ENCODE results near the gene TEX14. TPM values are rescaled to one million over a fixed set of nuclear protein-coding genes. Genes with fewer than 3 reads are reported as not detected.

Gene TEX14
- total RNA-seq, 1 experiment from 2014 or later = 0.31 TPM

DNA sequence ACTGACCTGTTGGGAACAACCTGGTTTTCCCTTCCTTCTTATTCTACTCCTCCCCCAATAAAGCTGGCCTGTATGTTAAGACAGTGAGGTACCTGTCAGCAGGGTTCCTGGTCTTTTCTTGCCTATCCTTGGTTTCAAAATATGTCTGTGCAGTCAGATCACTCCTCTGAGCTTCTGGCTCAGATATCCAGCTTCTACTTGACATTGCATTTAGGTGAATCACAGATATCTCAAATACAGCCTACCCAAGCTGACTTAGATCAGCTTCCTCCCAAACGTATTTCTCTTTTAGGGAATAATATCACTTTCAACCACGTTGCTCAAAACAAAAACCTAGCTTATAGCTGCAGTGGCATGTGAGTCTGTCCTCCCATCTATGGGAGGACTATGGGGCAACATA is 48.7 kb downstream of the TEX14 start:
- no CpG with 5 or more reads among the region's 2 CpGs for WGBS (ENCODE audit: extremely low coverage, insufficient read length, low lambda C conversion rate)
- Histone ChIP-seq H2BK12ac (ENCODE audit: insufficient read length, low read depth, low read length) (no peak overlapping the region), H3T11ph (ENCODE audit: low read length) (no peak overlapping the region), H3K23ac (ENCODE audit: insufficient read length, low read depth, low read length) (no peak overlapping the region), H3K27me3 (ENCODE audit: insufficient read depth, low read length) (no peaks in the 10 kb centered on the region), H2BK20ac (ENCODE audit: low read depth, low read length, poor library complexity, severe bottlenecking) (no peak overlapping the region), H2AFZ (ENCODE audit: low read length) (no peak overlapping the region), H4K91ac (ENCODE audit: insufficient read length, low read depth, low read length) (no peak overlapping the region), H3K9me3 (ENCODE audit: control insufficient read depth, low read depth, low read length) (no peaks in the 10 kb centered on the region), H3K79me1 (ENCODE audit: insufficient read depth, low read depth, low read length, poor library complexity, severe bottlenecking) (no peaks in the 10 kb centered on the region), H3K27ac (ENCODE audit: insufficient read length, low read depth, low read length) (no peak overlapping the region), H4K5ac (ENCODE audit: insufficient read length, low read depth, low read length) (no peak overlapping the region), H4K8ac (replicated peaks; ENCODE audit: insufficient read length, low read depth, low read length) (no peak overlapping the region), H3K79me2 (ENCODE audit: insufficient read depth, low read length) (no peaks in the 10 kb centered on the region), H3K18ac (ENCODE audit: insufficient read length, low read depth, low read length) (no peak overlapping the region), H3K4ac (ENCODE audit: low read depth, low read length) (no peak overlapping the region), H3K14ac (ENCODE audit: insufficient read depth, low read length) (no peak overlapping the region), H3K4me1 (ENCODE audit: insufficient read depth, low read length) (no peaks in the 10 kb centered on the region), H3K56ac (ENCODE audit: insufficient read length, low read depth, low read length) (no peak overlapping the region), H2AK5ac (ENCODE audit: insufficient read length, low read length) (no peak overlapping the region), H2BK15ac (ENCODE audit: low read depth, low read length) (no peak overlapping the region), H4K20me1 (ENCODE audit: control insufficient read depth, insufficient read depth, insufficient read length) (no peaks in the 10 kb centered on the region), H3K4me2 (ENCODE audit: insufficient read depth, insufficient read length, low read length) (no peak overlapping the region), H2BK5ac (ENCODE audit: insufficient read length, low read length) (no peak overlapping the region), H3K23me2 (ENCODE audit: insufficient read length, low read depth, low read length, poor library complexity, severe bottlenecking) (no peaks in the 10 kb centered on the region), H2BK120ac (ENCODE audit: low read depth, low read length, poor library complexity, severe bottlenecking) (no peak overlapping the region), H3K9ac (ENCODE audit: extremely low read depth, insufficient read length, low read length) (no peak overlapping the region)
- DNase-seq = no peak
- Mint-ChIP-seq H3K9me3 (no peaks in the 10 kb centered on the region), H3K4me3 (no peak overlapping the region), H3K4me1 (peaks cover 3% of the 10 kb centered on the region in 2 experiments; a peak in 1 of 4 replicates), H3K36me3 (ENCODE audit: insufficient read depth in 1 of 3, low read depth in 3 of 3) (no peaks in the 10 kb centered on the region), H3K27ac (no peak overlapping the region), H3K27me3 (ENCODE audit: low read depth) (no peaks in the 10 kb centered on the region; the same call in 1 of the 2 replicates)
- TF ChIP-seq, protein P1, sequence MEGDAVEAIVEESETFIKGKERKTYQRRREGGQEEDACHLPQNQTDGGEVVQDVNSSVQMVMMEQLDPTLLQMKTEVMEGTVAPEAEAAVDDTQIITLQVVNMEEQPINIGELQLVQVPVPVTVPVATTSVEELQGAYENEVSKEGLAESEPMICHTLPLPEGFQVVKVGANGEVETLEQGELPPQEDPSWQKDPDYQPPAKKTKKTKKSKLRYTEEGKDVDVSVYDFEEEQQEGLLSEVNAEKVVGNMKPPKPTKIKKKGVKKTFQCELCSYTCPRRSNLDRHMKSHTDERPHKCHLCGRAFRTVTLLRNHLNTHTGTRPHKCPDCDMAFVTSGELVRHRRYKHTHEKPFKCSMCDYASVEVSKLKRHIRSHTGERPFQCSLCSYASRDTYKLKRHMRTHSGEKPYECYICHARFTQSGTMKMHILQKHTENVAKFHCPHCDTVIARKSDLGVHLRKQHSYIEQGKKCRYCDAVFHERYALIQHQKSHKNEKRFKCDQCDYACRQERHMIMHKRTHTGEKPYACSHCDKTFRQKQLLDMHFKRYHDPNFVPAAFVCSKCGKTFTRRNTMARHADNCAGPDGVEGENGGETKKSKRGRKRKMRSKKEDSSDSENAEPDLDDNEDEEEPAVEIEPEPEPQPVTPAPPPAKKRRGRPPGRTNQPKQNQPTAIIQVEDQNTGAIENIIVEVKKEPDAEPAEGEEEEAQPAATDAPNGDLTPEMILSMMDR (conservative IDR thresholded peaks at IDR 0.05) = no peak
